Right atrium auricular region (tissue), 2 donors: ENCODE data around the gene CRLF1. TPM values are rescaled to one million over a fixed set of nuclear protein-coding genes. Genes with fewer than 3 reads are reported as not detected.

Source experiments
- DNase-seq: peaks from one replicate; pipeline ENCODE4 v3.0.0-alpha.2; 2019; ENCODE audit warnings: low spot score
- H3K27ac ChIP-seq, 2 donors: fragments of 200-600 bp; sonication (generic); 1 replicate in 1 of 2; 2 replicates in 1 of 2; pipeline ENCODE4 v1.5.1; 2016 to 2019
- H3K27me3 ChIP-seq, 2 donors: fragments of 200-600 bp; sonication (generic); one replicate each; pipeline versions ENCODE4 v1.5.1 to v1.6.0; 2017 to 2019
- H3K36me3 ChIP-seq: fragments of 200-600 bp; sonication (generic); one replicate; pipeline ENCODE4 v1.5.1; 2016
- H3K4me1 ChIP-seq, 2 donors: fragments of 200-600 bp; sonication (generic); one replicate each; pipeline versions ENCODE4 v1.5.1 to v1.6.0; 2017 to 2019
- H3K4me3 ChIP-seq, 2 donors: fragments of 200-600 bp; sonication (generic); 1 replicate in 1 of 2; 2 replicates in 1 of 2; pipeline ENCODE4 v1.5.1; 2017 to 2019; ENCODE audit warnings: mild to moderate bottlenecking in 1 of 2, moderate library complexity in 1 of 2
- H3K9me3 ChIP-seq, 2 donors: fragments of 200-600 bp; sonication (generic); one replicate each; pipeline ENCODE4 v1.5.1; 2019
- total RNA-seq, 2 donors: library from RNA; depleted of rRNA; stranded (reverse); fragments of >200 nt; gene quantifications; one replicate each; pipeline ENCODE4 v1.1.0, GENCODE V29; 2016
- TF ChIP-seq, protein P1 (sequence below), 2 donors: fragments of 200-600 bp; sonication (generic); IDR thresholded peaks; one replicate each; pipeline ENCODE4 v1.5.1; 2019; ENCODE audit warnings: antibody characterized with exemption in 2 of 2

CRLF1 gene
- total RNA-seq, 2 donors from 2014 or later, result 71.8 to 73.9 TPM

GRCh38 chr19:18609717-18610051, 3.1 kb upstream of the CRLF1 start:
- H3K4me3 ChIP-seq, result no peak overlapping the region
- no peak for DNase-seq
- peaks cover 0 to 54% of the 10 kb centered on the region in 2 donors for H3K4me1 ChIP-seq
- TF ChIP-seq, protein P1, sequence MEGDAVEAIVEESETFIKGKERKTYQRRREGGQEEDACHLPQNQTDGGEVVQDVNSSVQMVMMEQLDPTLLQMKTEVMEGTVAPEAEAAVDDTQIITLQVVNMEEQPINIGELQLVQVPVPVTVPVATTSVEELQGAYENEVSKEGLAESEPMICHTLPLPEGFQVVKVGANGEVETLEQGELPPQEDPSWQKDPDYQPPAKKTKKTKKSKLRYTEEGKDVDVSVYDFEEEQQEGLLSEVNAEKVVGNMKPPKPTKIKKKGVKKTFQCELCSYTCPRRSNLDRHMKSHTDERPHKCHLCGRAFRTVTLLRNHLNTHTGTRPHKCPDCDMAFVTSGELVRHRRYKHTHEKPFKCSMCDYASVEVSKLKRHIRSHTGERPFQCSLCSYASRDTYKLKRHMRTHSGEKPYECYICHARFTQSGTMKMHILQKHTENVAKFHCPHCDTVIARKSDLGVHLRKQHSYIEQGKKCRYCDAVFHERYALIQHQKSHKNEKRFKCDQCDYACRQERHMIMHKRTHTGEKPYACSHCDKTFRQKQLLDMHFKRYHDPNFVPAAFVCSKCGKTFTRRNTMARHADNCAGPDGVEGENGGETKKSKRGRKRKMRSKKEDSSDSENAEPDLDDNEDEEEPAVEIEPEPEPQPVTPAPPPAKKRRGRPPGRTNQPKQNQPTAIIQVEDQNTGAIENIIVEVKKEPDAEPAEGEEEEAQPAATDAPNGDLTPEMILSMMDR (IDR thresholded peaks at IDR 0.05), result no peak
- no peak overlapping the region for H3K27ac ChIP-seq
- H3K27me3 ChIP-seq, result peaks cover 52 to 63% of the 10 kb centered on the region in 2 donors
- H3K9me3 ChIP-seq, result no peaks in the 10 kb centered on the region
- H3K36me3 ChIP-seq, result no peaks in the 10 kb centered on the region

DNA sequence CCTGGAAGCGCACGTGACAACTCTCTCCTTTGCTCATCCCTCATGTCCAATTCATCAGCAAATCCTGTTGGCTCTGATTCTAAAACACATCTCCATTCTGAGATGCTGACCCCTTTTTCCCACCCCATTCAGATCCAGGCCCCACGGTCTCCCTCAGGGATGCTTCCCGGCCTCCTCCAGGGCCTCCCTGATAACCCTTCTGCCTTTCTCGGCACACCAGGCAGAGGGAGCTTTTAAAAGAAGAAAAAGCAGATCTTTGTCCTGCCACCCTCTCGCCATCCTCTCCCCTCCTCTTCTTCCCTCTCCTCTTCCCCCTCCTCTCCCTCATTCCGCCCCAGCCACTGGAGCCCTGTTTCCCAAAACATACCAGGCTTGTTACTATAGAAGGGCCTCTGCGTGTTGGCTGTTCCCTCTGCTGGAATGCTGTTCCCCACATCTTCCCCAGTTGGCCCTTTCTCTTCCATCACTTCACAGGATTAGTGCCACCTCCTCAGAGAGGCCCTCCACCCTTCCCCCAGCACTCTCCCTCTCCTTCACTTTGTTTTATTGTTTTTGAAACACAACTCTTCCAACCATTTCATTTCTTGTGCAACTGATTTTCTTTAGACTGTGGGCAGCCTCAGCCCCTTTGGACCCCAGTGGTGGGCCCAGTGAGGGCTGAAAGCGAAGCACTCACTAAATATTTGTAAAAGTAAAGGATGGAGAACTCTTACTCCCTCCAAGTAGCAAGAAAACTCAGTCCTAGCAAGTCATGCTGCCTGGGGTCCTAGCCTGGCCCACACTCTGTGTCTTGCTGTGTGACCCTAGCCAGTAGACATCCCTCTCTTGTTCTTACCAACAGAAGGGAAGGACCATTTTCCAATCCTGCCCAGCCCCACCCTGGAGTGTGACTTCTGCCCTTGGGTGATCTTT, 2.5 kb upstream of the CRLF1 start:
- H3K27me3 ChIP-seq, result peaks cover 57 to 70% of the 10 kb centered on the region in 2 donors
- TF ChIP-seq, protein P1 (IDR thresholded peaks at IDR 0.05), result no peak
- DNase-seq, result no peak
- no peaks in the 10 kb centered on the region for H3K9me3 ChIP-seq
- H3K4me1 ChIP-seq, result peaks cover 0 to 56% of the 10 kb centered on the region in 2 donors
- H3K36me3 ChIP-seq, result no peaks in the 10 kb centered on the region
- H3K4me3 ChIP-seq, result no peak overlapping the region
- H3K27ac ChIP-seq, result no peak overlapping the region

DNA sequence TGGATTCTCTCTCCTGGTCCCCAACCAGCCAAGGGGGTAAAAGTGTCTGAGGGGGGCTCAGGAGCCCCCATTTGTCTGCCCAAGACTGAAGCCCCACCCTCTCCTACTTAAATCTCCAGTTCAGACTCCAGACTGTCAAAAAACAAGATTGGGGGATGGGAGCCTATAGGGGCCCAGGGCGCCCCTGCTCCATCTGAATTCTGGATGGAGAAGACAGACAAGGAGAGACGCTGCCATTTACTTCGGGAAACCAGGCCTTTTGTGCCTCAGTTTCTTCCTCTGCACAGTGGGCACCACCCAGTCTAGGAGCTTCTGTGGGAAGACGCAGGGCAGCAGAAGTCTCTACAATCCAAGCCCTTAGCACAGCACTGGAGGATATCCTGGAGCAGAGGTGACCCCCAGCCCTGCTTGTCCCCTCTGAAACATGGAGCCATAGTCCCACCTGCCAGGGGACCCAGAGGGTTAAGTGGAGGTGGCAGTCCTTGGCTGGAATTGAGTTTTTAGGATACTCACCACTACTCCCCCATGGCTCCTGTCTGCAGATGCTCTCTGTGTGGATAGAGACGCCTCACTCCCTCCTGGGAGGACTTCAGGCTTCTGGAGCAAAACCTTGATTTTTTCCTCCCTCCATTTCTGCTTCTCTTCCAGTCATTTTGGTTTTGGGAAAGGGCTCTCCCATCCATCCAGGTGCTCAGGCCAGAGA, 1.7 kb upstream of the CRLF1 start:
- Histone ChIP-seq H3K36me3 (no peaks in the 10 kb centered on the region), H3K4me1 (peaks cover 0 to 63% of the 10 kb centered on the region in 2 donors), H3K4me3 (peak overlapping the region in 1 of 2 donors; percentile 45), H3K27ac (no peak overlapping the region), H3K9me3 (no peaks in the 10 kb centered on the region), H3K27me3 (peaks cover 55 to 72% of the 10 kb centered on the region in 2 donors)
- DNase-seq, result no peak
- TF ChIP-seq, protein P1 (IDR thresholded peaks at IDR 0.05), result no peak

- TF ChIP-seq, protein P1 (IDR thresholded peaks at IDR 0.05), result no peak
- Histone ChIP-seq H3K9me3 (no peaks in the 10 kb centered on the region), H3K27me3 (peaks cover 51 to 65% of the 10 kb centered on the region in 2 donors), H3K4me1 (peaks cover 0 to 56% of the 10 kb centered on the region in 2 donors), H3K4me3 (peak overlapping the region in 1 of 2 donors; percentile 45), H3K36me3 (no peaks in the 10 kb centered on the region), H3K27ac (no peak overlapping the region)
- DNase-seq, result no peak
Observed at GRCh38 chr19:18607226-18608101, 865 bp upstream of the CRLF1 start.

DNA sequence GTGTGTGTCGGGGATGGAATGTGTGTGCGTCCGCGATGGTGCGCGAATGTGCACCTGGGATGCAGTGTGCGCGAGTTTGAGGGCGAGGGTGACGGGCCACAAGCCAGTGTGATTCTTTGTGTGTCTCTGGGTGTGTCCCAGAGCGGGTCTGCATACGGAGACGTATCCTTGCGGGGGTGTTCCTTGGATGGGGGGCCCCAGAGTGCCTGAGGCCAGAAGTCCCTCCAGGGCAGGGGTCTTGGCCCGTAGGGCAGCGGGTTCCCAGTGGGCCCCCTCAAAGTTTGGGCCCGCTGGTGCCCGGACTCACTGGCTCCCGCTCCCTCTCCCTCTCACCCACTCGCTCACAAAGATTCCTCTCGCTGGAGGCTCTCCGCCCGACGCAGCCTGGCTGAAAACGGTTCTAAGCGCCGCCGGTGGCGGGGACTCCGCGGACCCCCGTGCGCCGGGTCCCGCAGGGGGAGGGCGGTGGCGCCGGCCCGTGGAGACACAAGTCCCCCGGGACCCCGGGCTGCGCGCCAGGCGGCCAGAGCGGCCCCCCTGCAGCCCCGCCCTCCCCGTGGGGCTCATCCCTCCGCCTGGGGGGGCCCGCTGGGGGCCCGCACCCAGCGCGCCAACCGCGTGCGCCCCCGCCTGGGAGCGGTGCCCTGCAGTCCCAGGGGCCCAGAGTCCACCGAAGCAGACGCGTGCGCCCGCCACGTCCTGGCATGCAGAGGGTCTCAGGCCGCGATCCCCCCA, 886 bp downstream of the CRLF1 start:
- Histone ChIP-seq H3K4me1 (peaks cover 0 to 39% of the 10 kb centered on the region in 2 donors), H3K27ac (peak overlapping the region; percentile 16 to 53), H3K36me3 (no peaks in the 10 kb centered on the region), H3K9me3 (no peaks in the 10 kb centered on the region), H3K4me3 (peak overlapping the region; percentile 32 to 53), H3K27me3 (peaks cover 37 to 47% of the 10 kb centered on the region in 2 donors)
- no peak for DNase-seq
- TF ChIP-seq, protein P1 (IDR thresholded peaks at IDR 0.05), result no peak
